GM18505 (cell line): ENCODE measurements around the gene MAP3K5.

Experiments
- ATAC-seq: cut with Tn5 transposase; IDR thresholded peaks from one replicate; pipeline ENCODE4 v1.9.1; 2021; ENCODE audit not compliant: unreplicated experiment
- POLR2A ChIP-seq: IDR thresholded peaks from 4 replicates; pipeline ENCODE4 v1.6.1; 2011; ENCODE audit warnings: borderline replicate concordance; ENCODE audit not compliant: insufficient read depth, insufficient read length; ENCODE audit errors: extremely low read depth

Gene MAP3K5

GRCh38 chr6:136508725-136509392 is 283.4 kb downstream of the MAP3K5 start:
- no peak for ATAC-seq
- TF ChIP-seq POLR2A, result no peak
